Measurements from ENCODE around the gene WIPF1.

DNA sequence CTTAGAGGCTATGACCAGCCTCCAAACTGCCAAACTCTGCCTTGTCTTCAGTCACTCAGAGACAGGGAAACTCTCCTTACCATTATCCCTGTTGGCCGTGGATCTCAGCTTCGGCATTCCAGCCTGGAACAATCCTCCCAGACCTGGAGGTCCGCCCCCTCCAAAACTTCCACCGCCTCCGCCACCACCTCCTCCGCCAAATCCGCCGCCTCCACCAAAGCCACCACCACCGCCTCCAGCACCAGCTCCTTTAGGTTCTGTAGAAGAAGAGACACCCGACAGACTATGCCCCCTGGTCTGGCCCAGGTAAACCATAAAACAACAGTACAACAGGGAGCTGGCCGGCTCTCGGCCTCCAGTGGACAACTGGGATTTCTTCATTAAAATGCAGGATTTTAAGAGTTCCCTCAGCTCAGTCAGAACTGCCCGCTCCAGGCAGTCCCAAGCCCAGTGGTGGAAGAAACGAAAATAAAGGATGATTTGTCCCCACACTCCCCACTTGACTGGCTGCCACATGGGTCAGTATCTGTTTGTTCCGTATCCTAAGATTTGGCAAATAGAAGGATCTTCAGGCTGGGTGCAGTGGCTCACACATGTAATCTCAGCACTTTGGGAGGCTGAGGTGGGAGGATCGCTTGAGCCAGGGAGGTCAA, 22.4 kb downstream of the WIPF1 start:
- TF ChIP-seq EZH2phosphoT487 (IDR thresholded peaks at IDR 0.05; ENCODE audit: borderline replicate concordance, low read depth) = no peak
- TF ChIP-seq, protein P1, sequence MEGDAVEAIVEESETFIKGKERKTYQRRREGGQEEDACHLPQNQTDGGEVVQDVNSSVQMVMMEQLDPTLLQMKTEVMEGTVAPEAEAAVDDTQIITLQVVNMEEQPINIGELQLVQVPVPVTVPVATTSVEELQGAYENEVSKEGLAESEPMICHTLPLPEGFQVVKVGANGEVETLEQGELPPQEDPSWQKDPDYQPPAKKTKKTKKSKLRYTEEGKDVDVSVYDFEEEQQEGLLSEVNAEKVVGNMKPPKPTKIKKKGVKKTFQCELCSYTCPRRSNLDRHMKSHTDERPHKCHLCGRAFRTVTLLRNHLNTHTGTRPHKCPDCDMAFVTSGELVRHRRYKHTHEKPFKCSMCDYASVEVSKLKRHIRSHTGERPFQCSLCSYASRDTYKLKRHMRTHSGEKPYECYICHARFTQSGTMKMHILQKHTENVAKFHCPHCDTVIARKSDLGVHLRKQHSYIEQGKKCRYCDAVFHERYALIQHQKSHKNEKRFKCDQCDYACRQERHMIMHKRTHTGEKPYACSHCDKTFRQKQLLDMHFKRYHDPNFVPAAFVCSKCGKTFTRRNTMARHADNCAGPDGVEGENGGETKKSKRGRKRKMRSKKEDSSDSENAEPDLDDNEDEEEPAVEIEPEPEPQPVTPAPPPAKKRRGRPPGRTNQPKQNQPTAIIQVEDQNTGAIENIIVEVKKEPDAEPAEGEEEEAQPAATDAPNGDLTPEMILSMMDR (IDR thresholded peaks at IDR 0.05) = no peak
- TF ChIP-seq, protein P2, sequence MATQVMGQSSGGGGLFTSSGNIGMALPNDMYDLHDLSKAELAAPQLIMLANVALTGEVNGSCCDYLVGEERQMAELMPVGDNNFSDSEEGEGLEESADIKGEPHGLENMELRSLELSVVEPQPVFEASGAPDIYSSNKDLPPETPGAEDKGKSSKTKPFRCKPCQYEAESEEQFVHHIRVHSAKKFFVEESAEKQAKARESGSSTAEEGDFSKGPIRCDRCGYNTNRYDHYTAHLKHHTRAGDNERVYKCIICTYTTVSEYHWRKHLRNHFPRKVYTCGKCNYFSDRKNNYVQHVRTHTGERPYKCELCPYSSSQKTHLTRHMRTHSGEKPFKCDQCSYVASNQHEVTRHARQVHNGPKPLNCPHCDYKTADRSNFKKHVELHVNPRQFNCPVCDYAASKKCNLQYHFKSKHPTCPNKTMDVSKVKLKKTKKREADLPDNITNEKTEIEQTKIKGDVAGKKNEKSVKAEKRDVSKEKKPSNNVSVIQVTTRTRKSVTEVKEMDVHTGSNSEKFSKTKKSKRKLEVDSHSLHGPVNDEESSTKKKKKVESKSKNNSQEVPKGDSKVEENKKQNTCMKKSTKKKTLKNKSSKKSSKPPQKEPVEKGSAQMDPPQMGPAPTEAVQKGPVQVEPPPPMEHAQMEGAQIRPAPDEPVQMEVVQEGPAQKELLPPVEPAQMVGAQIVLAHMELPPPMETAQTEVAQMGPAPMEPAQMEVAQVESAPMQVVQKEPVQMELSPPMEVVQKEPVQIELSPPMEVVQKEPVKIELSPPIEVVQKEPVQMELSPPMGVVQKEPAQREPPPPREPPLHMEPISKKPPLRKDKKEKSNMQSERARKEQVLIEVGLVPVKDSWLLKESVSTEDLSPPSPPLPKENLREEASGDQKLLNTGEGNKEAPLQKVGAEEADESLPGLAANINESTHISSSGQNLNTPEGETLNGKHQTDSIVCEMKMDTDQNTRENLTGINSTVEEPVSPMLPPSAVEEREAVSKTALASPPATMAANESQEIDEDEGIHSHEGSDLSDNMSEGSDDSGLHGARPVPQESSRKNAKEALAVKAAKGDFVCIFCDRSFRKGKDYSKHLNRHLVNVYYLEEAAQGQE (IDR thresholded peaks at IDR 0.05; ENCODE audit: low read depth, low read length) = no peak
- no peak for TF ChIP-seq RFX5 (IDR thresholded peaks at IDR 0.05; ENCODE audit: low read length)
- no peak for TF ChIP-seq YY1 (IDR thresholded peaks at IDR 0.05; ENCODE audit: low read depth)
- no peak for TF ChIP-seq TCF12 (IDR thresholded peaks at IDR 0.05)
